ENCODE measurements around the gene WNT6. TPM values are rescaled to one million over a fixed set of nuclear protein-coding genes. Genes with fewer than 3 reads are reported as not detected.
A peak's percentile ranks its signal among the peaks of the same experiment; 100 is the strongest.

WNT6 gene
- total and polyA plus RNA-seq, 8 donors: 0.07 TPM; not detected in 7

DNA sequence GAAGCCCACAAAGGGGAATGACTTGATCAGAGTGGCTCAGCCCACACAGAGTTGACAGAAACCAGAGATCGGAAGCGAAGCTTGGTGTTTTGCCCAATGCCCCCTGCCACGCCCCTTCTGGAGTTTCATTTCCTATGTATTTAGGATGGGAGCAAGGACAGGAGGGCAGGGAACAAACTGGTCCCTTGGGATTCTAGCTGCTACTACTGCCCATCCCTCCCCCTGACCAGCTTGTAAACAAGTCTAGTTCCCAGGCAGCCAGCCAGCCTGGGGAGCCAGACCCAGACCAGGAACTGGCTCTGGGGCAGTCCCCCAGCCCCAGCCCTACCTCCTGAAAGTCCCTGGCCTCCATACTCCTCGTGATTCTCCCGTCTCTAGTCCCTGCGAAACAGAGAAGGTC, 8.3 kb downstream of the WNT6 start:
- TF ChIP-seq, protein P1, sequence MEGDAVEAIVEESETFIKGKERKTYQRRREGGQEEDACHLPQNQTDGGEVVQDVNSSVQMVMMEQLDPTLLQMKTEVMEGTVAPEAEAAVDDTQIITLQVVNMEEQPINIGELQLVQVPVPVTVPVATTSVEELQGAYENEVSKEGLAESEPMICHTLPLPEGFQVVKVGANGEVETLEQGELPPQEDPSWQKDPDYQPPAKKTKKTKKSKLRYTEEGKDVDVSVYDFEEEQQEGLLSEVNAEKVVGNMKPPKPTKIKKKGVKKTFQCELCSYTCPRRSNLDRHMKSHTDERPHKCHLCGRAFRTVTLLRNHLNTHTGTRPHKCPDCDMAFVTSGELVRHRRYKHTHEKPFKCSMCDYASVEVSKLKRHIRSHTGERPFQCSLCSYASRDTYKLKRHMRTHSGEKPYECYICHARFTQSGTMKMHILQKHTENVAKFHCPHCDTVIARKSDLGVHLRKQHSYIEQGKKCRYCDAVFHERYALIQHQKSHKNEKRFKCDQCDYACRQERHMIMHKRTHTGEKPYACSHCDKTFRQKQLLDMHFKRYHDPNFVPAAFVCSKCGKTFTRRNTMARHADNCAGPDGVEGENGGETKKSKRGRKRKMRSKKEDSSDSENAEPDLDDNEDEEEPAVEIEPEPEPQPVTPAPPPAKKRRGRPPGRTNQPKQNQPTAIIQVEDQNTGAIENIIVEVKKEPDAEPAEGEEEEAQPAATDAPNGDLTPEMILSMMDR (IDR thresholded peaks at IDR 0.05): no peak
- DNase-seq: no peak

GRCh38 chr2:218869064-218869463, 9.5 kb downstream of the WNT6 start:
- no peak for ATAC-seq
- DNase-seq: no peak
- intact Hi-C loops (cut with DNase I): no loop called here

More for the DNA sequence above, 8.3 kb downstream of the WNT6 start:
- Histone ChIP-seq H3K4me1 (peaks cover 0 to 17% of the 10 kb centered on the region in 2 donors), H3K36me3 (no peaks in the 10 kb centered on the region), H3K4me3 (no peak overlapping the region), H3K9me3 (no peaks in the 10 kb centered on the region), H3K27me3 (peaks cover 36 to 98% of the 10 kb centered on the region in 2 donors), H3K27ac (no peak overlapping the region)
- intact Hi-C loops (cut with DNase I): no loop called here
- no peak for ATAC-seq

GRCh38 chr2:218870984-218871344, 11.4 kb downstream of the WNT6 start:
- Histone ChIP-seq H3K4me3 (peak overlapping the region in 1 of 2 donors; percentile 28), H3K4me1 (peaks cover 0 to 24% of the 10 kb centered on the region in 2 donors), H3K27ac (no peak overlapping the region), H3K36me3 (no peaks in the 10 kb centered on the region), H3K27me3 (peaks cover 58 to 99% of the 10 kb centered on the region in 2 donors), H3K9me3 (no peaks in the 10 kb centered on the region)
- DNase-seq: no peak
- intact Hi-C loops (cut with DNase I): no loop called here
- TF ChIP-seq, protein P1 (IDR thresholded peaks at IDR 0.05): no peak
- ATAC-seq: no peak

More at GRCh38 chr2:218869064-218869463, 9.5 kb downstream of the WNT6 start:
- H3K27me3 ChIP-seq: peaks cover 43 to 98% of the 10 kb centered on the region in 2 donors
- H3K9me3 ChIP-seq: no peaks in the 10 kb centered on the region
- no peak overlapping the region for H3K4me3 ChIP-seq
- H3K36me3 ChIP-seq: no peaks in the 10 kb centered on the region
- peaks cover 0 to 24% of the 10 kb centered on the region in 2 donors for H3K4me1 ChIP-seq
- TF ChIP-seq, protein P1 (IDR thresholded peaks at IDR 0.05): no peak
- H3K27ac ChIP-seq: no peak overlapping the region

DNA sequence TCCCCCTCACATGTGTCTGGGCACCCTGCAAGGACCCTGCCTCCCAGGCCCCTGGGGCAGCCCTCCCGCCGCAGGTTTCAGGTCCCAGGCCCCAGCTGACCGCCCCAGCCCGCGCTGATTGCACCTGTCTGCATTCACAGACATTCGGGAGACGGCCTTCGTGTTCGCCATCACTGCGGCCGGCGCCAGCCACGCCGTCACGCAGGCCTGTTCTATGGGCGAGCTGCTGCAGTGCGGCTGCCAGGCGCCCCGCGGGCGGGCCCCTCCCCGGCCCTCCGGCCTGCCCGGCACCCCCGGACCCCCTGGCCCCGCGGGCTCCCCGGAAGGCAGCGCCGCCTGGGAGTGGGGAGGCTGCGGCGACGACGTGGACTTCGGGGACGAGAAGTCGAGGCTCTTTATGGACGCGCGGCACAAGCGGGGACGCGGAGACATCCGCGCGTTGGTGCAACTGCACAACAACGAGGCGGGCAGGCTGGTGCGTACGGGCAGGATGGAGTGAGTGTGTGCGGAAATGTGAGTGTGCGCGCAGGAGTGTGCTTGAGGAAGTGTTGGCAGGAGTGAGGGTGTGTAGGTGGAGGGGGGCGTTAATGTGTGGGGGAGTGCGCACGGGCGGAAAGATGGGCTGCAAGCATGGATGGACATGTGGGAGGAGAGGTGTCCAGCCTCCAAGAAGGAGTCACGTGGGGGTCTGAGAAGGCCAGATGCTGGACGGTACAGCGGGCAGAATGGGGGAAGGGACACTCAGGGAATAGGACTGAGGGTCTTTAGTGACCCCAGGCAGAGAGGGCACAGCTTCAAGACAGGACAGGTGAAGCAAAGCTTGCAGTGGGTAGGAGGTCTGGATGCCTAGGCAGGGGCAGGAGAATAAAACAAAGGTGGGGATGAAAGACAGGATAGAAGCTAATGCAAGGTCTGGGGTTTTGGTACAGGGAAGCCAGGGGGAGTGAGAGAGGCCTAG, 12.0 kb downstream of the WNT6 start:
- Histone ChIP-seq H3K4me3 (peak overlapping the region in 1 of 2 donors; percentile 28), H3K27me3 (peaks cover 62 to 99% of the 10 kb centered on the region in 2 donors), H3K27ac (no peak overlapping the region), H3K36me3 (no peaks in the 10 kb centered on the region), H3K4me1 (peaks cover 0 to 25% of the 10 kb centered on the region in 2 donors), H3K9me3 (no peaks in the 10 kb centered on the region)
- DNase-seq: no peak
- intact Hi-C loops (cut with DNase I): no loop called here
- TF ChIP-seq, protein P1 (IDR thresholded peaks at IDR 0.05): no peak
- peak; percentile 11 for ATAC-seq

DNA sequence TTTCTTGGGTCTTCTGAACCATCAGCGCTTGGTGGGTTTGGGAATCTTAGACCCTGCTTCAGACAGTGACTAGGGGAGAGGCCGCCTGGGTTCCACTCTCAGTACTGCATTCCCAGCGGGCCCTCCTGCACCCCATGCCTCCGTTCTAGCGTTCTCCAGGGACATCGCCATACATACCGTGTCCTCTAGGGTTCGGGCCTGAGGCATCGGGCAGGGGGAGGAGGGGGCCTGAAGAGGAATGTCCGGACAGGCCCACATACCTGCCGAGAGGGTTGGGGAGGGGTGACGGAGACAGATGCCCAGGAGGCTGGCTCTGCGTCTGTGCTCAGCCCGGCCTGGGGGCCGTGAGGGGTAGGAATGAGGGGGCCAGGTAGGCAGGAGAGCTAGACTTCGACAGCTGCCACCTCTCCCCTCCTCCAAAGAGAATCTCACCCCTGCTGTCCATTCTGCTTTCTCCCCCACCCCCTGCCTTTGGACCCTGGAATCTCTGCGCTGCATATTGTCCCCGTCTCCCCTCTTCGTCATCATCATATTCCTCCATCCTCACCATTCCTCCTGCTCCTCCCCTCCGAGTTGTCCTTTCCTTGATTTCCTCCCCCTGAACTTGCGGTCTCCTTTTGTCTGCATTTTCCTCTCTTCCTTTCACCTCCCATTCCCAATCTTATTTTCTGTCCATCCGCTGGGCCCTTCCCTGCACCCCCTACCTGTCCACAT, 13.2 kb downstream of the WNT6 start:
- H3K27me3 ChIP-seq: peaks cover 62 to 100% of the 10 kb centered on the region in 2 donors

More for the DNA sequence above, 13.2 kb downstream of the WNT6 start:
- H3K9me3 ChIP-seq: no peaks in the 10 kb centered on the region
- TF ChIP-seq, protein P1 (IDR thresholded peaks at IDR 0.05): no peak
- no peak overlapping the region for H3K4me3 ChIP-seq
- no peak for DNase-seq
- ATAC-seq: no peak
- no peak overlapping the region for H3K27ac ChIP-seq
- H3K4me1 ChIP-seq: peaks cover 0 to 29% of the 10 kb centered on the region in 2 donors
- no peaks in the 10 kb centered on the region for H3K36me3 ChIP-seq
- intact Hi-C loops (cut with DNase I): no loop called here
